Medulla oblongata (tissue), 1 donor: ENCODE results near the gene PAWR.
"Not testable (repeated sequence)": the region's sequence is repeated elsewhere in the genome, so short reads cannot be mapped to it uniquely, and the experiment has no call there.

Experiments used
- DNase-seq: peaks from one replicate; pipeline ENCODE4 v3.0.0-alpha.2; 2015; ENCODE audit errors: extremely low spot score

Gene PAWR

GRCh38 chr12:79549531-79550271 is 141.1 kb downstream of the PAWR start:
- no peak for DNase-seq

DNA sequence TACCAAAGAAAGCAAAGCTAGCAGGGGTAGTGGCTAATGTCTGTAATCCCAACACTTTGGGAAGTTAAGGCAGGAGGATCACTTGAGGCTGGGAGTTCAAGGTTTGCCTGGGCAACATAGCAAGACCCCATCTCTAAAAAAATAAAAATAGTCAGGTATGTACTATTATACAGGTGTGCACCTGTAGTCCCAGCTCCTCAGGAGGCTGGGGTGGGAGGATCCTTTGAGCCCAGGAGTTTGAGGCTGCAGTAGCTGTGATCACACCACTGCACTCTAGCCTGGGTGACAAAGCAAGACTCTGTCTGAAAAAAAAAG is 142.2 kb downstream of the PAWR start:
- no peak for DNase-seq

DNA sequence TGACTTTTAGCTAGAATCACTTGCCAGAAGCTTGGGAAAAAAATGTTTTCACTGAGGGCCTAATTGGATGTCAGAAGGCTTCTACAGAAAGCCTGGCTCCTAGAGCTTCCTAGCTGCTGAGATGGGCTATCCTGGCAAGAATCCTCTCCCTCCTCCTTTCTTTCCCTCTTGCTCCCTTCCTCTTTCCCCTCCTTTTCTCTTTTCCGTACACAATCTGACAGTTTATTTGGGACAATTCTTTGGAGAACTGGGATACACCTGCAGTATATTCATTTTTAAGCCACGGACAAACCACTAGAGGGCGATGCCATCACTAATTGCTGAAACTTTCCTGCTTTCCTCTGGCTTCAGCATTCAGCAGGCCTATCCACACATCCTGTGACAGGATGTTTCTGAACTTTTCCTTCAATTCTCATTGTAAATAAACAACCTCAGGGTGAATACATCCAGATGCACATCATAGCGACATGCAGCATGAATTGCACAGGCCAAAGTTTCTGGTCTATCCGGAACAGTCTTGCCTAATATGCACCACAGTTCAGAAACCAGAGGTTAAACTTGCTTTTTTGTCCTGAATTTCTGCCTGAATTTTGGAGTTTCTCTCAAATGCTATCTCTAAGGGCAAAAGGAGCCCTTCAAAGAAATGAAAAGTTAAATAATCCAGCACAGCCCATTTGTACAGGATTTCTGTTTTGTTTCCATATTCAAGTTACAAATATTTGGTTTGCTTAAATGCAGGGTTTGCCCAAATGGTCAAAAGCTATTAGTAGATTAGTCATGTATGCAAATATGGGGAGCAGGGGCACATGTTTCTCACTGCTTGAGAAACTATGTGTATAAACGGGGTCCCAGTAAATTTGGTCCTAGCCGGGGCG is 142.8 kb downstream of the PAWR start:
- DNase-seq = peak; percentile 71

- DNase-seq = no peak
These were observed 143.6 kb downstream of the PAWR start for GRCh38 chr12:79547044-79547734.

DNA sequence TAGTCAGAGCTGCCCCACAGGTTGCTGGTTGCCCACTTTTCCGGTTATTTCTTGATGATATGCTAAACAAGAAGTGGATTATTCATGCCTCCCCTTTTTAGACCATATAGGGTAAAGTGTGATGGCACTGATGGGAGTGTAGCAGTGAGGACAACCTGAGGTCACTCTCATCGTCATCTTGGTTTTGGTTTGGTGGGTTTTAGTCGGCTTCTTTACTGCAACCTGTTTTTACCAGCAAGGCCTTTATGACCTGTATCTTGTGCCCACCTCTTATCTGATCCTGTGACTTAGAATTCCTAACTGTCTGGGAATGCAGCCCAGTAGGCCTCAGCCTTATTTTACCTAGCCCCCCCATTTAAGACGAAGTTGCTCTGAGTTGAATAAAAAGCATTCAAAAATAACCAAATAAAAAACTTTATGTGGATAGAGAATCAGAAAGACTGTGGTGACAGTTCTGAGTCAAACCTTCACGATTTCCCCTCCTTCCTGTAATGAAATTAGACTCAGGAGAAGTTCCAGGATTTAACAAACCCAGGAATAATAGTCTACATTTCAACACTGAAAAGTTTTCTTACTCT is 144.2 kb downstream of the PAWR start:
- no peak for DNase-seq

- DNase-seq = not testable (repeated sequence)
These were observed 146.3 kb downstream of the PAWR start for GRCh38 chr12:79544439-79544838.

- no peak for DNase-seq
These were observed 153.1 kb downstream of the PAWR start for GRCh38 chr12:79537675-79538074.

- no peak for DNase-seq
These were observed 155.0 kb downstream of the PAWR start for GRCh38 chr12:79535751-79536150.
